Hematopoietic multipotent progenitor cell treated with erythropoietin and hydrocortisone succinate and interleukin-3 and kit ligand, for 4 days (in vitro differentiated cells): ENCODE measurements around the gene WNT8A.
"Not testable (repeated sequence)": the region's sequence is repeated elsewhere in the genome, so short reads cannot be mapped to it uniquely, and the experiment has no call there.

Experiments used
- DNase-seq: peaks from one replicate; pipeline ENCODE4 v3.0.0-alpha.2; 2015

Gene WNT8A

GRCh38 chr5:138083702-138084101 lies at the start of gene WNT8A:
TSS of gene WNT8A (plus strand) at chr5:138084033. CDS start at chr5:138084128, 95 bp downstream.
- DNase-seq = no peak

- peak; percentile 96 for DNase-seq
Observed at GRCh38 chr5:138035605-138036537, 48.0 kb upstream of the WNT8A start.

GRCh38 chr5:138037271-138037670 lies 46.6 kb upstream of the WNT8A start:
- no peak for DNase-seq

GRCh38 chr5:138037907-138038633 lies 45.8 kb upstream of the WNT8A start:
- DNase-seq = no peak

- DNase-seq = no peak
Observed at GRCh38 chr5:138038826-138039225, 45.0 kb upstream of the WNT8A start.

- DNase-seq = not testable (repeated sequence)
Observed at GRCh38 chr5:138045283-138045682, 38.5 kb upstream of the WNT8A start.

GRCh38 chr5:138051441-138052296 lies 32.2 kb upstream of the WNT8A start:
- DNase-seq = peak; percentile 56

- DNase-seq = not testable (repeated sequence)
Observed at GRCh38 chr5:138052718-138053117, 31.1 kb upstream of the WNT8A start.

- no peak for DNase-seq
Observed at GRCh38 chr5:138053554-138053953, 30.3 kb upstream of the WNT8A start.

GRCh38 chr5:138054206-138054605 lies 29.6 kb upstream of the WNT8A start:
- no peak for DNase-seq

- no peak for DNase-seq
Observed at GRCh38 chr5:138054847-138055558, 28.8 kb upstream of the WNT8A start.

- no peak for DNase-seq
Observed at GRCh38 chr5:138064526-138064925, 19.3 kb upstream of the WNT8A start.

GRCh38 chr5:138065102-138065501 lies 18.7 kb upstream of the WNT8A start:
- DNase-seq = peak; percentile 49

- no peak for DNase-seq
Observed at GRCh38 chr5:138067945-138068344, 15.9 kb upstream of the WNT8A start.

- DNase-seq = peak; percentile 87
Observed at GRCh38 chr5:138068742-138069600, 14.9 kb upstream of the WNT8A start.

- not testable (repeated sequence) for DNase-seq
Observed at GRCh38 chr5:138070026-138070425, 13.8 kb upstream of the WNT8A start.

GRCh38 chr5:138077064-138077696 lies 6.7 kb upstream of the WNT8A start:
- peak; percentile 73 for DNase-seq

- no peak for DNase-seq
Observed at GRCh38 chr5:138078006-138078643, 5.7 kb upstream of the WNT8A start.

GRCh38 chr5:138082033-138082432 lies 1.8 kb upstream of the WNT8A start:
- DNase-seq = peak; percentile 14

GRCh38 chr5:138091685-138092084 lies 7.9 kb downstream of the WNT8A start:
- DNase-seq = no peak
